Natural killer cell treated with Interleukin-12 subunit alpha and Interleukin-12 subunit beta and Interleukin-15 and Interleukin-18, amount 100 ng/mL, for 72 hours (primary cell): ENCODE measurements around the gene E2F3. TPM values are rescaled to one million over a fixed set of nuclear protein-coding genes. Genes with fewer than 3 reads are reported as not detected.
A peak's percentile ranks its signal among the peaks of the same experiment; 100 is the strongest.

Experiments
- ATAC-seq, 2 donors: fragments of 150-1000 bp; cut with Tn5 transposase in 1 of 2; sonication (Bioruptor Pico), chemical (Tn5 transposase) in 1 of 2; 2 replicates each; pipeline ENCODE4 v1.10.0; 2021
- DNase-seq: peaks from one replicate; pipeline ENCODE4 v3.0.0; 2022; ENCODE audit warnings: low spot score
- H3K27ac Mint-ChIP-seq, 2 donors: 1 replicate in 1 of 2; 2 replicates in 1 of 2; pipeline ENCODE4 v1.8.0; 2022; ENCODE audit warnings: mixed read lengths in 2 of 2, mild to moderate bottlenecking in 1 of 2, moderate library complexity in 1 of 2
- H3K27me3 Mint-ChIP-seq, 2 donors: 1 replicate in 1 of 2; 2 replicates in 1 of 2; pipeline ENCODE4 v1.8.0; 2022; ENCODE audit warnings: mixed read lengths in 2 of 2
- H3K36me3 Mint-ChIP-seq: one replicate; pipeline ENCODE4 v1.8.0; 2022; ENCODE audit warnings: mixed read lengths
- H3K4me1 Mint-ChIP-seq, 2 donors: 1 replicate in 1 of 2; 2 replicates in 1 of 2; pipeline ENCODE4 v1.8.0; 2022; ENCODE audit warnings: low read depth in 2 of 2, mixed read lengths in 2 of 2, mild to moderate bottlenecking in 1 of 2
- H3K4me3 Mint-ChIP-seq: one replicate; pipeline ENCODE4 v1.8.0; 2022; ENCODE audit warnings: mixed read lengths
- H3K9me3 Mint-ChIP-seq: 2 replicates; pipeline ENCODE4 v1.8.0; 2022; ENCODE audit warnings: mixed read lengths
- total RNA-seq, 2 donors: library from RNA; stranded (reverse); gene quantifications; one replicate each; pipeline ENCODE4 v1.2.3, GENCODE V29; 2022

E2F3 gene
- total RNA-seq, 2 donors from 2014 or later = 24.2 to 37.4 TPM

DNA sequence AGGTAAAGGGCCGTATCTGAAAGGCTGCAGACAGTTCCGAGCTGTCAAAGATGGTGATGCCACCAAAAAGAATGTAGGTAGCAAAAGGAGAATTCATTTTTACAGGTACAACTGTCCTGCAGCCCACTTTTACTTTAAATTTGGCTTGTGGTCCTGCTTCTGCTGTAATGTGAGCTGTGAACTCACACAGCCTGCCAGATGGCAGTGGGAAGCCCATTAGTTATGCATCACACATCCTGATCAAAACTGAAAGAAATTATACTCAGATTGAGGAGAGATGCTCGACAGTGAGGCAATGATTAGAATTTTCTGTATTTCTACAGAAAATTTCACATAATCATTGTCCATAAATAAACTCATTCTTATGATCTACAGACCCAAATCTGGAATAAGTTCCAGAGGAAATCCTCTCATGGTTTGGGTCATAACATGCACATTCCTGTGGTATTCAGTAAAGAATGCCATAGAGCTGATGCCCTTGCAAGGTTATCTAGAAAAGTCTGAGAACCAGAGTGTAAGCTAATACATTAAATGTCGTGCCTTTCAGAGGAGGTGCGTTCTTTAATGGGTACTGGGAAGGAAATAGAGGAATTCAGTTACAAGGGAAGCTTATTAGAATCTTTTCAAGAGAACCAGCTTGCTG lies 23.9 kb upstream of the E2F3 start:
- DNase-seq (no peak), ATAC-seq (peak; percentile 72 to 76)
- Mint-ChIP-seq H3K9me3 (no peaks in the 10 kb centered on the region), H3K27ac (peak overlapping the region in 1 of 2 donors; percentile 81), H3K36me3 (no peaks in the 10 kb centered on the region), H3K4me3 (peak overlapping the region; percentile 35), H3K4me1 (peaks cover 15 to 24% of the 10 kb centered on the region in 2 donors), H3K27me3 (no peaks in the 10 kb centered on the region)

DNA sequence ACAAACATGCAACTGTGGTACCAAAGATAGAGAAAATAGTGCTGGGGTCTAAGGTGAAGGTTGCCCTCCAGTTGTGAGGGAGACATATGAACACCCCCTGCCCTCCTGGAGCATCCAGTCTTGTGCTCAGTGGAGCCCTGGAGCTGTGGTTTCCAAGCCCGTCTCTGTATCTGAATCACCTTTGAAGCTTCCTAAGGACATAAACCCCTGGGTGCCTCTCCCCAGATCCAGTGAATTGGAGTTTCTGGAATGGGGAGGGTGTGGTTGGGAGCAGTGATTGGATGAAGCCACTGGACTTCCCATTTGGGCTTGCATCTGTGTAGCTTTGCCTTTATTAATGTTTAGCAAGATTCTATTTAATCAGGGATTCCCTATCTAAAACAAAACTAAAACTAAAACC lies 22.4 kb upstream of the E2F3 start:
- Mint-ChIP-seq H3K4me3 (no peak overlapping the region), H3K27me3 (no peaks in the 10 kb centered on the region), H3K9me3 (no peaks in the 10 kb centered on the region), H3K27ac (peak overlapping the region in 1 of 2 donors; percentile 24), H3K36me3 (no peaks in the 10 kb centered on the region), H3K4me1 (peaks cover 15 to 24% of the 10 kb centered on the region in 2 donors)
- DNase-seq (no peak), ATAC-seq (no peak)

DNA sequence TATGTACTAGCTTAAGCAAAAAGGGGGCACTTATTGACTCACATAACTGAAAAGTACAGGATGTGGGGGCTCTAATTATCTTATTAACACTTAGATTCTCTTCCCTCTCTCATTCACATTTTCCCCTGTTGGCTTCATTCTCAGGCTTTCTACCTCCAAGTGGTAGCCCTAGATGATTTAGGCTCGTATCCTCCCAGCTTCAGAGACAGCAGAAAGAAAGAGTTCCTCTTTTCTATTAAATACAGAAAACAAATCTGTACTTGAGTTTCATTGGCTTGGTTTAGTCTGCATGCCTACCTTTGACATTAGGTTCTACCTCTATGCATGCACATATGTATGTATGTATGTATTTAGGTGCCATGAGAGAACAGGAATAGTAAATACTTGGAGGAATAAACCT lies 15.5 kb upstream of the E2F3 start:
- Mint-ChIP-seq H3K27me3 (no peaks in the 10 kb centered on the region), H3K27ac (no peak overlapping the region), H3K9me3 (no peaks in the 10 kb centered on the region), H3K4me3 (no peak overlapping the region), H3K36me3 (no peaks in the 10 kb centered on the region), H3K4me1 (peaks cover 0 to 3% of the 10 kb centered on the region in 2 donors)
- no peak for DNase-seq
- ATAC-seq = no peak

DNA sequence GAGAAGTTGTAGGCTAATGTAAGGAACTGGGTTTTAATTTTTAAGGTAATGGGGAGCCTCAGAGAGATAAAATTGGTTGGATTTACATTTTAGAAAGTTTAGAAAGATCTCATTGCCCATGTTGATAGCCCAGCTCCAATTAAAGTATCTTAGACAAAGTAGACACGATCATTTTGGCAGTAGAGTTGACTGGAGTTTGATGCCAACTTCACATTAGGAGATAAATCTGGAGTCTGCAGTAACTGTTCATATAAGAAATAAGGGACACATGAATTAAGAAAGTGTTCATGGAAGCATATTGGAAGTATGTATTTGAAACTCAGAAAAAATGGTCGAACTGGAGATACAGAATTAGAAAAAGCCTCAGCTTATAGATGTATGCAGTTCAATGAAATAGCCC lies 12.6 kb upstream of the E2F3 start:
- H3K36me3 Mint-ChIP-seq = no peaks in the 10 kb centered on the region
- ATAC-seq (no peak), DNase-seq (no peak)
- H3K4me1 Mint-ChIP-seq = peaks cover 0 to 2% of the 10 kb centered on the region in 2 donors
- H3K27ac Mint-ChIP-seq = no peak overlapping the region
- no peak overlapping the region for H3K4me3 Mint-ChIP-seq
- H3K27me3 Mint-ChIP-seq = no peaks in the 10 kb centered on the region
- H3K9me3 Mint-ChIP-seq = no peaks in the 10 kb centered on the region

DNA sequence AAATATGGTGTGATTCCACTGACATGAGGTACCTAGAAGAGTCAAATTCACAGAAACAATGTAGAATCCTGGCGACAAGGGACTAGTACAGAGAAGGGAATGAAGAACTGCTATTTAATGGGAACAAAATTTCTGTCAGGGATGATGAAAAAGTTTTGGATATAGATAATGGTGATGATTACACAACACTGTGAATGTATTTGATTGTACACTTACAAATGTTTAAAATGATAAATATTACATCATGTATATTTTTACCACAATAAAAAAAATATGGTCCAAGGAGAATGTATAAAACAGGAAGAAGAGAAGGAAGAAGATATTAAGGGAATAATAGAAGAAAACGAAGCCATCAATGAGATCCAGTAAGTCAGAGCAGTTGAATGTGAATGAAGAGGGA lies 8.4 kb upstream of the E2F3 start:
- H3K27ac Mint-ChIP-seq = peak overlapping the region in 1 of 2 donors; percentile 71
- H3K9me3 Mint-ChIP-seq = no peaks in the 10 kb centered on the region
- ATAC-seq (no peak), DNase-seq (no peak)
- no peaks in the 10 kb centered on the region for H3K36me3 Mint-ChIP-seq
- H3K4me3 Mint-ChIP-seq = no peak overlapping the region
- H3K27me3 Mint-ChIP-seq = no peaks in the 10 kb centered on the region
- peaks cover 0 to 6% of the 10 kb centered on the region in 2 donors for H3K4me1 Mint-ChIP-seq

DNA sequence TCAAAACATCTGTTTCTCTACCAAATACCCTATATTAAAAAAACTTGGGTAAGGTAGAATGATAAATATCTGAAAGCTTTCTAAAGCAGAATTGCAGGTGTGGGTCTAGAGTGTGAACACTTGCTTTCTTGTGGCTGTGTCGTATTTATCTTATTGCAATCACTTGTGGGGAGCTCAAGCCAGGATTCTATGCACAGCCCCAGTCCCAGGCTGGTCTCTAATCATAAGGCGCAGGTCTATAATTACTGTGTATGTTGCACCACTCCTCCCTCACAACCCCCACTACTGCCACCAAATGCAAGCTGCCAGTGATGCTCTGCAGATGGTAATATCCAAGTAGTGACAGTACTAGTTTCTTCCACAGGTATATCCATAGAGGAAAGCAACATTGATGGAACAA lies 2.2 kb upstream of the E2F3 start:
- H3K27ac Mint-ChIP-seq = peak overlapping the region in 1 of 2 donors; percentile 14
- H3K9me3 Mint-ChIP-seq = no peaks in the 10 kb centered on the region
- H3K27me3 Mint-ChIP-seq = no peaks in the 10 kb centered on the region
- H3K4me3 Mint-ChIP-seq = no peak overlapping the region
- H3K36me3 Mint-ChIP-seq = no peaks in the 10 kb centered on the region
- peaks cover 15 to 22% of the 10 kb centered on the region in 2 donors for H3K4me1 Mint-ChIP-seq
- ATAC-seq = no peak
- no peak for DNase-seq

DNA sequence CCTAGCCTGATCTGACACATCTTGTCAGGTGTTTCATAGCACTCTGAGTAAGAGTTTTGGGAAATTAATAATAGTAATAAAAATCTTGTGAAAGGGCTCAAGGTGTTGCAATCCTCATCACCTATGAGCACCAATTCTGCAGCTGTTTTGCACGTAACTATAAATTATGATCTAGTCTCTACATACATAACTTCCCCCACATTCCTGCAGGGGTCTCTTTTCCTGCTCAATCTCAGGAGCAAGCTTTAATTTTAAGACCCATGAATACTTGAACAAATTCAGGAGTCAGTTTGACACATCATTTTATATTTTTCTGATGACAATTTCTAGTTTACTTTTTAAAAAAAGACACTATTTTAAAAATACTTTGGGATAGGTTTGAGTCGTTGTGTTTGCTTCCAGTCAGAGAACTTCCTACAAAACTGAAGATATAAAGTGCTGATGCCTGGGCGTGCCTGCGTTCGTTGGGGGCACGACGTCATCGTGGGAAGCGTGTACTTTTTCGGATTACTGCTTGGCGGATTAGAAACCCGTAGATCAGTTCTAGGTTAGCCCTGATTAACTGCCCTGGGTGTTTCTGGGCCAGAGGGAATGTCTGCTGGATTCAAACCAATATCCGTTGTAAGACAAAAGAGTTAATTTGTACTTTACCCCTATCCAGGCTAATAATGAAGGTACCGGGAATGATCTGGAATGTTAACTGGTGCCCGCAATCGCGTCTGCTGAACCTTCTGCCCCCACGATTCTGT lies 1.0 kb upstream of the E2F3 start:
- peak overlapping the region; percentile 97 to 100 for H3K27ac Mint-ChIP-seq
- no peaks in the 10 kb centered on the region for H3K27me3 Mint-ChIP-seq
- no peaks in the 10 kb centered on the region for H3K9me3 Mint-ChIP-seq
- H3K4me1 Mint-ChIP-seq = peaks cover 19 to 26% of the 10 kb centered on the region in 2 donors
- DNase-seq = peak; percentile 60
- ATAC-seq = no peak
- H3K36me3 Mint-ChIP-seq = no peaks in the 10 kb centered on the region
- H3K4me3 Mint-ChIP-seq = peak overlapping the region; percentile 97

DNA sequence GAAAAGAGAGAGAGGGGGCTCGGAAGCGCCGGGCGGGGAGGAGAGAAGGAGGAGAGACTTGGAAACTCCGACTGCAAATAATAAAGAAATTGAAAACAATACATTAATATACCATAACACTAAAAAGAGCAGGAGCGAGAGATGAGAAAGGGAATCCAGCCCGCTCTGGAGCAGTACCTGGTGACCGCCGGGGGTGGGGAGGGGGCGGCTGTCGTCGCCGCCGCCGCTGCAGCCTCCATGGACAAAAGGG lies 338 bp downstream of the E2F3 start:
- H3K4me1 Mint-ChIP-seq = peaks cover 25 to 28% of the 10 kb centered on the region in 2 donors
- DNase-seq (no peak), ATAC-seq (no peak)
- H3K27ac Mint-ChIP-seq = peak overlapping the region; percentile 97 to 100
- H3K4me3 Mint-ChIP-seq = peak overlapping the region; percentile 97
- H3K9me3 Mint-ChIP-seq = no peaks in the 10 kb centered on the region
- no peaks in the 10 kb centered on the region for H3K27me3 Mint-ChIP-seq
- H3K36me3 Mint-ChIP-seq = no peaks in the 10 kb centered on the region

DNA sequence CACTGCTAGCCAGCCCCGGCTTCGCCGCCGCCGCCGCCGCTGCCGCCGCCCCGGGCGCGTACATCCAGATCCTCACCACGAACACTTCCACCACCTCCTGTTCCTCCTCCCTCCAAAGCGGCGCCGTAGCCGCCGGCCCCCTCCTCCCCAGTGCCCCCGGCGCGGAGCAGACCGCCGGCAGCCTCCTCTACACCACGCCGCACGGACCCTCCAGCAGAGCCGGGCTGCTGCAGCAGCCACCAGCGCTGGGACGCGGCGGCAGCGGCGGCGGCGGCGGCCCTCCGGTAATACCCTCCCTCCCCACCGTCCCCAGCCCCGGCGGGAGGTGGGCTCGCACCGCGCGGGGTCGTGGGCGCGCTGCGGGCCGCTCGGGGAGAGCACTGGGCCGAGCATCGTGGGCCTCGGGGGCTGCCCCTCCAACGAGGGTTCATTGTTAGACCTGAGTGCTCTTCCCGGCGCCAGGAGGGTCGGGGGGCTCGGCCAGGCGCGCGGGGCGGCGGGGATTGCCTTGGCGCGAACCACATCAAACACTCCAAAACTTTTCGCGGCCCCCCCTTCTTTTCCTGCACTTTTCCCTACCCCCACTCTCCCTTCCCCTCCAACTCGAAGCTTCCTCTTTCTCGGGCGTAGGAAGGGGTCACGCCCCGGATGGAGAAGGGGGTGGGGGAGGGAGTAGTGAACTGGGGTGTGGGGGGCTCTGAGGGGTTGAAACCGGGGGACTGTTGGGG lies 827 bp downstream of the E2F3 start:
- peaks cover 30 to 33% of the 10 kb centered on the region in 2 donors for H3K4me1 Mint-ChIP-seq
- DNase-seq = peak; percentile 69
- H3K9me3 Mint-ChIP-seq = no peaks in the 10 kb centered on the region
- H3K36me3 Mint-ChIP-seq = no peaks in the 10 kb centered on the region
- ATAC-seq = no peak
- H3K4me3 Mint-ChIP-seq = peak overlapping the region; percentile 97
- peak overlapping the region; percentile 97 to 100 for H3K27ac Mint-ChIP-seq
- no peaks in the 10 kb centered on the region for H3K27me3 Mint-ChIP-seq

DNA sequence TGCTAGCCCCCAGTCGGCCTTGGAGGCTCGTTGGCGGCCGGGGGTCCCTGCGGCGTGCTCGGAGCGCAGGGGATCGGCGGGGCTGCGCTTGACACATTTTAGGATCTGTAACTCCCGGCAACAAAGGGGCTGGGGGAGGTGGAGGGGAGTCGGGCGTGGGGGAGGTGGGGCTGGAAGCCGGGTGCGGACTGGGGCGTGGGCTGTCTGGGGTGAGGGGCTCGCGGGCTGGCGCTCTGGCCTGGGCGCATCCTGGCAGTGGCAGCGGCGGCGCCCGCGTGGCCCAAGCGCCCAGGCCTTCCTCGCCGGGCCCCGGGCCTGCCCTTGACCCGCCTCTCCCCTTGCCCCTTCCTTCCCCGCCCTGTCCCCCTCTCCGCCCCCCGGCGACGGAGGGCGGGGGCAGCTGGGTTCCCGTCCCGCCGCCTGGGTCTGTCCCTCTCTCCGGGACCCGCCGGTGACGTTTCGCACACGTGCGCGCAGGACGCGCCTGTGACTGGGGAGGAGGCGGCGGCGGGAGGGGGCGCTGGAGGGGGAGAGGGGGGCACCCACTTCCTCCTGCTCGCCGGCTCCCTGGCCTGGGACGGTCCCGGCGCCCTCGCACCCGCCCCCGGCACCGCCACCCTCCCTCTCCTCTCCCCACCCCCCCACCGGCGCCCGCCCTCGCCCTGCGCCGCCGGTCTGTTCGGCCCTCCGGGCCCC lies 1.5 kb downstream of the E2F3 start:
- Mint-ChIP-seq H3K36me3 (no peaks in the 10 kb centered on the region), H3K4me1 (peaks cover 37% of the 10 kb centered on the region in 2 donors), H3K9me3 (no peaks in the 10 kb centered on the region), H3K27me3 (no peaks in the 10 kb centered on the region), H3K27ac (peak overlapping the region; percentile 99 to 100), H3K4me3 (peak overlapping the region; percentile 97)
- ATAC-seq (peak; percentile 80 to 85), DNase-seq (peak; percentile 99)

DNA sequence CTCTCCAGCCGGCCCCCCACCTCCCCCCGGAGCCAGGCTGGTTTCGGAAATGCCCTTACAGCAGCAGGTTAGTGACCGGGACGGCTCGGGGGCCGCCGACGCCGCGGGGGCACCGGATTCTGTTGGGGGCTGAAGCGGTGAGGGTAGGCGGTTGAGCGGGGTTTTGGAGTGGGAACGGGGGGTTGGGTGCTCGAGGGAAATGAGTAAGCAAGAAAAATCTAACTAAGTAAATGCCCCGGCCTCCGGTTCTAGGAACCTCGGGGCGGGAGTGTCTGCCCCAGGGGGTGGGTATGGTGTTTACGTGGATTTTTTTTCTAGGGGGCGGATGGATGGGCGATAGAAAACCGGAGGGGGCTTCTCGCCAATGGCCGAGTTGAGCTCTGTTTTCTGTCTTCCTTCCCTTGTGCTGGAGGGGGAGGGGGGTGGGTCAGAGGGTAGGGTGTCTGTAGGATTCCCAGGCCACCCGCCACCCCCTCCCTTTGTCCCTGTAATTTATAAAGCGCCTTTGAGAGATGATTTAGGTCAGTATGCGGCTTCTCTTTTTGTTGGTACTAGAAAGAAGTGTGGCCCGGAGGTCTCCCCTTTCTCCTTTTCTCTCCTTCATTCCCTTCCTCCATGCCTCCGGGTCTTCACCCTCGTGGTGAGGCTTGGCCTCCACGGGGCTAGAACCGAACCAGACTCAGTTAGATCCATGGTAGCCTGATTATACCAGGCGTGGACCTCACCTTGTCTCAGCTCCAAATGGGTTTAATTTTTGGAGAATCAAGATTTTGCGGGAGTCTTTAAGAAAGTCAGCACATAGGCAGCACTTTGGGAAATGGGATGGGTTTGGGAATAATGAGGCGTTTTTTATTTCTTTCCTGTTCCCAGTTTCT lies 2.3 kb downstream of the E2F3 start:
- ATAC-seq (peak; percentile 38 to 56), DNase-seq (peak; percentile 90)
- Mint-ChIP-seq H3K9me3 (no peaks in the 10 kb centered on the region), H3K27ac (peak overlapping the region; percentile 99 to 100), H3K27me3 (no peaks in the 10 kb centered on the region), H3K36me3 (no peaks in the 10 kb centered on the region), H3K4me1 (peaks cover 38 to 42% of the 10 kb centered on the region in 2 donors), H3K4me3 (peak overlapping the region; percentile 97)

DNA sequence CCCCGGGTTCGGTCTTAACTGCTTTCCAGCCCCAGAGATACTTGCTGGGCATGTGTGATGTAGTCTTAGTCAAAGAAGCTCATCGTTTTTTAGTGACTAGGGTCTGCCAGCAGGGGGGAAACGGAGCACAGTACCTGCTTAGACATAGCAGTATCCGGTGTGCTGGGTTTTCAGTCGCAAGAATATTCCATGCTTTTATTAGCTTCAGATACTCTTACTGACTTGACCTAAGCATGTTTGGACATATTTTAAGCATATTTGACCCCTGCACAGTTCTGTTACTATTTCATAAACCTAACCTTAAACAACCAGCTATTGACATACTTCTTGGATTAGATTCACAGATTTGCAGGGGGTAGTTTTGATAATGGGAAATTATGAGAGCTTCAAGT lies 3.0 kb downstream of the E2F3 start:
- H3K27me3 Mint-ChIP-seq = no peaks in the 10 kb centered on the region
- peak overlapping the region; percentile 99 to 100 for H3K27ac Mint-ChIP-seq
- peaks cover 45 to 48% of the 10 kb centered on the region in 2 donors for H3K4me1 Mint-ChIP-seq
- ATAC-seq (no peak), DNase-seq (peak; percentile 71)
- no peaks in the 10 kb centered on the region for H3K9me3 Mint-ChIP-seq
- peak overlapping the region; percentile 97 for H3K4me3 Mint-ChIP-seq
- H3K36me3 Mint-ChIP-seq = no peaks in the 10 kb centered on the region

DNA sequence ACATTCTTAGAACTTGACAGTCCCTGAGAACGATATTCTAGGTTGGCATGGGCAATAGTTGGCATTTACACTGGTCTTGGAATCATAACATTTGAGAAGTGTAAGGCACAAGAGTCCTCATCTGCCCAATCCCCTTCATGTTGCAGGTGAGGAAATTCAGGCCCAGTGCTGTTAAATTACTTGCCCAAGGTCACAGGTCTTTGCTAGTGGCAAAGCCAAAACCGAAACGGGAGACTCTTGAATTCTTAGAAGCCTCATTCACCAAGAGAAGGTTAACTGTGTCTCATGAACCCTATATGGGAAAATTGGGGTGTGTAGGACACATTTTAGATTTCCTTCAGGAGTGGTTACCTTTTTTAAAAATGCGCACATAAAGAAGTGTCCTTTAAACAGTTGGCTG lies 7.2 kb downstream of the E2F3 start:
- peak overlapping the region; percentile 88 to 94 for H3K27ac Mint-ChIP-seq
- DNase-seq (no peak), ATAC-seq (no peak)
- no peaks in the 10 kb centered on the region for H3K27me3 Mint-ChIP-seq
- peaks cover 59 to 68% of the 10 kb centered on the region in 2 donors for H3K4me1 Mint-ChIP-seq
- H3K9me3 Mint-ChIP-seq = no peaks in the 10 kb centered on the region
- H3K4me3 Mint-ChIP-seq = peak overlapping the region; percentile 81
- H3K36me3 Mint-ChIP-seq = peaks cover 11% of the 10 kb centered on the region
